IPS DF 6.9 (cell line): ENCODE measurements around the gene WDR45B.

Experiments used
- DNase-seq: peaks from one replicate; pipeline ENCODE4 v3.0.0-alpha.2; 2013; ENCODE audit warnings: low read depth, low spot score
- H3K27ac ChIP-seq: one replicate; pipeline ENCODE4 v1.5.1; 2013; ENCODE audit warnings: low read length, control low read depth
- H3K27me3 ChIP-seq: 2 replicates; pipeline ENCODE4 v1.6.1; 2013; ENCODE audit warnings: mild to moderate bottlenecking, low read length; ENCODE audit not compliant: control insufficient read depth, insufficient read depth
- H3K36me3 ChIP-seq: 2 replicates; pipeline ENCODE4 v1.6.1; 2013; ENCODE audit warnings: low read length; ENCODE audit not compliant: control insufficient read depth, insufficient read depth
- H3K4me1 ChIP-seq: 2 replicates; pipeline ENCODE4 v1.6.1; 2013; ENCODE audit warnings: low read length; ENCODE audit not compliant: control insufficient read depth, insufficient read depth
- H3K4me3 ChIP-seq: 2 replicates; pipeline ENCODE4 v1.5.1; 2013; ENCODE audit warnings: mild to moderate bottlenecking, low read length
- H3K9me3 ChIP-seq: 2 replicates; pipeline ENCODE4 v1.6.1; 2013; ENCODE audit warnings: low read length, inconsistent platforms; ENCODE audit not compliant: control insufficient read depth, insufficient read depth
- WGBS: extraction: QIAGEN DNeasy Blood & Tissue Kit; methylation state at CpG from one replicate; pipeline ENCODE4 v1.1.7; 2013; ENCODE audit warnings: mixed read lengths, missing lambda C conversion rate; ENCODE audit not compliant: insufficient read length, insufficient coverage; 5-methylcytosine and 5-hydroxymethylcytosine counted together

WDR45B gene

GRCh38 chr17:82630212-82630611, 18.0 kb downstream of the WDR45B start:
- DNase-seq: no peak
- Histone ChIP-seq H3K27me3 (no peaks in the 10 kb centered on the region), H3K27ac (no peak overlapping the region), H3K36me3 (peaks cover 9% of the 10 kb centered on the region; the same call in 1 of the 2 replicates), H3K9me3 (no peaks in the 10 kb centered on the region), H3K4me1 (no peaks in the 10 kb centered on the region), H3K4me3 (no peak overlapping the region)
- WGBS: 100% methylated on average over 4 of the region's 12 CpGs

GRCh38 chr17:82629748-82630147, 18.5 kb downstream of the WDR45B start:
- no CpG with 5 or more reads among the region's 8 CpGs for whole genome bisulfite sequencing

GRCh38 chr17:82627405-82627804, 20.8 kb downstream of the WDR45B start:
- DNase-seq: no peak
- Histone ChIP-seq H3K27me3 (no peaks in the 10 kb centered on the region), H3K4me3 (no peak overlapping the region), H3K36me3 (peaks cover 12% of the 10 kb centered on the region; the same call in 1 of the 2 replicates), H3K9me3 (no peaks in the 10 kb centered on the region), H3K27ac (no peak overlapping the region), H3K4me1 (no peaks in the 10 kb centered on the region)
- WGBS: no CpG with 5 or more reads among the region's 21 CpGs

More at GRCh38 chr17:82629748-82630147, 18.5 kb downstream of the WDR45B start:
- no peaks in the 10 kb centered on the region for H3K27me3 ChIP-seq
- H3K36me3 ChIP-seq: peaks cover 12% of the 10 kb centered on the region; the same call in 1 of the 2 replicates
- no peak for DNase-seq
- no peaks in the 10 kb centered on the region for H3K9me3 ChIP-seq
- no peak overlapping the region for H3K4me3 ChIP-seq
- no peak overlapping the region for H3K27ac ChIP-seq
- H3K4me1 ChIP-seq: no peaks in the 10 kb centered on the region

- Histone ChIP-seq H3K4me3 (no peak overlapping the region), H3K9me3 (no peaks in the 10 kb centered on the region), H3K36me3 (peaks cover 21% of the 10 kb centered on the region), H3K4me1 (no peaks in the 10 kb centered on the region), H3K27me3 (no peaks in the 10 kb centered on the region), H3K27ac (no peak overlapping the region)
- no peak for DNase-seq
- no CpG with 5 or more reads among the region's 15 CpGs for WGBS
These were observed 24.5 kb downstream of the WDR45B start for GRCh38 chr17:82623707-82624106.

- WGBS: no CpG with 5 or more reads among the region's 10 CpGs
- no peak overlapping the region for H3K27ac ChIP-seq
- H3K4me3 ChIP-seq: no peak overlapping the region
These were observed 28.6 kb downstream of the WDR45B start for GRCh38 chr17:82619641-82620040.

GRCh38 chr17:82619211-82619610, 29.0 kb downstream of the WDR45B start:
- no peaks in the 10 kb centered on the region for H3K4me1 ChIP-seq
- no peak overlapping the region for H3K4me3 ChIP-seq
- no peaks in the 10 kb centered on the region for H3K27me3 ChIP-seq
- no peaks in the 10 kb centered on the region for H3K9me3 ChIP-seq
- H3K36me3 ChIP-seq: peaks cover 26% of the 10 kb centered on the region
- DNase-seq: no peak
- WGBS: no CpG with 5 or more reads among the region's 7 CpGs
- no peak overlapping the region for H3K27ac ChIP-seq

More at GRCh38 chr17:82619641-82620040, 28.6 kb downstream of the WDR45B start:
- Histone ChIP-seq H3K36me3 (peaks cover 26% of the 10 kb centered on the region), H3K27me3 (no peaks in the 10 kb centered on the region), H3K9me3 (no peaks in the 10 kb centered on the region), H3K4me1 (no peaks in the 10 kb centered on the region)
- DNase-seq: no peak

- Histone ChIP-seq H3K4me3 (no peak overlapping the region), H3K4me1 (no peaks in the 10 kb centered on the region), H3K36me3 (peaks cover 22% of the 10 kb centered on the region), H3K27me3 (no peaks in the 10 kb centered on the region), H3K27ac (no peak overlapping the region), H3K9me3 (no peaks in the 10 kb centered on the region)
- WGBS: no CpG with 5 or more reads among the region's 22 CpGs
- no peak for DNase-seq
These were observed 32.1 kb downstream of the WDR45B start for GRCh38 chr17:82616021-82616711.

GRCh38 chr17:82615084-82616020, 32.9 kb downstream of the WDR45B start:
- no peaks in the 10 kb centered on the region for H3K27me3 ChIP-seq
- H3K36me3 ChIP-seq: peaks cover 21% of the 10 kb centered on the region
- H3K4me3 ChIP-seq: no peak overlapping the region
- no CpG with 5 or more reads among the region's 45 CpGs for WGBS
- DNase-seq: no peak
- H3K4me1 ChIP-seq: no peaks in the 10 kb centered on the region
- no peaks in the 10 kb centered on the region for H3K9me3 ChIP-seq
- no peak overlapping the region for H3K27ac ChIP-seq

- Histone ChIP-seq H3K4me1 (no peaks in the 10 kb centered on the region), H3K27ac (no peak overlapping the region), H3K9me3 (no peaks in the 10 kb centered on the region), H3K36me3 (peaks cover 14% of the 10 kb centered on the region), H3K4me3 (no peak overlapping the region), H3K27me3 (no peaks in the 10 kb centered on the region)
- no peak for DNase-seq
- no CpG with 5 or more reads among the region's 22 CpGs for WGBS
These were observed 34.1 kb downstream of the WDR45B start for GRCh38 chr17:82614095-82614631.

GRCh38 chr17:82613283-82614094, 34.8 kb downstream of the WDR45B start:
- H3K36me3 ChIP-seq: peaks cover 13% of the 10 kb centered on the region
- no peaks in the 10 kb centered on the region for H3K27me3 ChIP-seq

More at GRCh38 chr17:82613283-82614094, 34.8 kb downstream of the WDR45B start:
- DNase-seq: no peak
- Histone ChIP-seq H3K9me3 (no peaks in the 10 kb centered on the region), H3K4me3 (no peak overlapping the region), H3K4me1 (no peaks in the 10 kb centered on the region), H3K27ac (no peak overlapping the region)
- WGBS: no CpG with 5 or more reads among the region's 37 CpGs
